HCT116 (cell line): ENCODE results near the gene CACNA1E.

Experiments
- CEBPB ChIP-seq: IDR thresholded peaks from 2 replicates; pipeline ENCODE4 v1.6.1; 2012; ENCODE audit warnings: low read depth
- CTCF ChIP-seq, 3 experiments: fragments of 200-600 bp in 1 of 3; sonication (generic) in 1 of 3; IDR thresholded peaks in 2 of 3; conservative IDR thresholded peaks in 1 of 3; 2 replicates each; pipeline ENCODE4 v1.5.1; 2012 to 2017; ENCODE audit warnings: low read depth in 2 of 3, low read length in 2 of 3, antibody characterized with exemption in 1 of 3, borderline replicate concordance in 1 of 3, control low read depth in 1 of 3, mild to moderate bottlenecking in 1 of 3, mixed read lengths in 1 of 3, mixed run types in 1 of 3, moderate library complexity in 1 of 3; ENCODE audit not compliant: insufficient read depth in 1 of 3
- EZH2 ChIP-seq: fragments of 200-600 bp; sonication (generic); IDR thresholded peaks from 2 replicates; pipeline ENCODE4 v1.6.1; 2017; ENCODE audit warnings: antibody characterized with exemption, mixed run types
- EZH2phosphoT487 ChIP-seq: fragments of 200-600 bp; IDR thresholded peaks from 2 replicates; pipeline ENCODE4 v1.6.1; 2018; ENCODE audit warnings: antibody characterized with exemption, borderline replicate concordance
- POLR2AphosphoS5 ChIP-seq: IDR thresholded peaks from 2 replicates; pipeline ENCODE4 v1.6.1; 2011; ENCODE audit warnings: mild to moderate bottlenecking, low read depth, low read length, moderate library complexity
- RAD21 ChIP-seq: IDR thresholded peaks from 2 replicates; pipeline ENCODE4 v1.6.1; 2012; ENCODE audit warnings: low read depth, mild to moderate bottlenecking
- SIN3A ChIP-seq: IDR thresholded peaks from 2 replicates; pipeline ENCODE4 v1.6.1; 2012; ENCODE audit warnings: low read depth

GRCh38 chr1:181587870-181588438, 104.6 kb downstream of the CACNA1E start:
- no peak for TF ChIP-seq EZH2
- TF ChIP-seq CTCF (IDR thresholded peaks at IDR 0.05 in 2 of 3, conservative IDR thresholded peaks at IDR 0.05 in 1 of 3; ENCODE audit: borderline replicate concordance in 1 of 3, insufficient read depth in 1 of 3, low read depth in 2 of 3, low read length in 2 of 3), result peak in 2 of 3 experiments; percentile 46; a peak in 4 of 6 replicates
- no peak for TF ChIP-seq SIN3A
- TF ChIP-seq RAD21, result no peak
- TF ChIP-seq EZH2phosphoT487, result no peak
- TF ChIP-seq POLR2AphosphoS5, result no peak
- TF ChIP-seq CEBPB, result no peak
